ENCODE measurements around the gene ARAP2. TPM values are rescaled to one million over a fixed set of nuclear protein-coding genes. Genes with fewer than 3 reads are reported as not detected.

Gene ARAP2
- total RNA-seq, 1 experiment from 2014 or later, result 5.5 TPM

- in situ Hi-C loops (cut with HindIII; ENCODE audit: low pct_unique_long_range_greater_than_20kb, low sequenced_read_pairs), result no loop called here
- Histone ChIP-seq H3K27ac (ENCODE audit: low read length) (no peak overlapping the region), H3K4me3 (ENCODE audit: low read depth in 2 of 2, low read length in 2 of 2) (no peak overlapping the region), H3K36me3 (ENCODE audit: control insufficient read depth, insufficient read depth, low read length) (no peaks in the 10 kb centered on the region), H3K27me3 (ENCODE audit: control insufficient read depth, insufficient read depth, low read length) (no peaks in the 10 kb centered on the region), H3K4me1 (ENCODE audit: control insufficient read depth, insufficient read depth, low read length) (no peaks in the 10 kb centered on the region), H3K9me3 (ENCODE audit: control insufficient read depth, insufficient read depth, low read depth, low read length) (no peaks in the 10 kb centered on the region)
- ChIA-PET POLR2A (no interaction called here), CTCF (no interaction called here)
- TF ChIP-seq, protein P1, sequence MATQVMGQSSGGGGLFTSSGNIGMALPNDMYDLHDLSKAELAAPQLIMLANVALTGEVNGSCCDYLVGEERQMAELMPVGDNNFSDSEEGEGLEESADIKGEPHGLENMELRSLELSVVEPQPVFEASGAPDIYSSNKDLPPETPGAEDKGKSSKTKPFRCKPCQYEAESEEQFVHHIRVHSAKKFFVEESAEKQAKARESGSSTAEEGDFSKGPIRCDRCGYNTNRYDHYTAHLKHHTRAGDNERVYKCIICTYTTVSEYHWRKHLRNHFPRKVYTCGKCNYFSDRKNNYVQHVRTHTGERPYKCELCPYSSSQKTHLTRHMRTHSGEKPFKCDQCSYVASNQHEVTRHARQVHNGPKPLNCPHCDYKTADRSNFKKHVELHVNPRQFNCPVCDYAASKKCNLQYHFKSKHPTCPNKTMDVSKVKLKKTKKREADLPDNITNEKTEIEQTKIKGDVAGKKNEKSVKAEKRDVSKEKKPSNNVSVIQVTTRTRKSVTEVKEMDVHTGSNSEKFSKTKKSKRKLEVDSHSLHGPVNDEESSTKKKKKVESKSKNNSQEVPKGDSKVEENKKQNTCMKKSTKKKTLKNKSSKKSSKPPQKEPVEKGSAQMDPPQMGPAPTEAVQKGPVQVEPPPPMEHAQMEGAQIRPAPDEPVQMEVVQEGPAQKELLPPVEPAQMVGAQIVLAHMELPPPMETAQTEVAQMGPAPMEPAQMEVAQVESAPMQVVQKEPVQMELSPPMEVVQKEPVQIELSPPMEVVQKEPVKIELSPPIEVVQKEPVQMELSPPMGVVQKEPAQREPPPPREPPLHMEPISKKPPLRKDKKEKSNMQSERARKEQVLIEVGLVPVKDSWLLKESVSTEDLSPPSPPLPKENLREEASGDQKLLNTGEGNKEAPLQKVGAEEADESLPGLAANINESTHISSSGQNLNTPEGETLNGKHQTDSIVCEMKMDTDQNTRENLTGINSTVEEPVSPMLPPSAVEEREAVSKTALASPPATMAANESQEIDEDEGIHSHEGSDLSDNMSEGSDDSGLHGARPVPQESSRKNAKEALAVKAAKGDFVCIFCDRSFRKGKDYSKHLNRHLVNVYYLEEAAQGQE (IDR thresholded peaks at IDR 0.05; ENCODE audit: insufficient read depth in 1 of 2, low read depth in 2 of 2, low read length in 1 of 2), result no peak
- no peak for TF ChIP-seq SIN3A (IDR thresholded peaks at IDR 0.05; ENCODE audit: borderline replicate concordance, insufficient read depth, low read depth, low read length)
- TF ChIP-seq TCF7L2 (IDR thresholded peaks at IDR 0.05; ENCODE audit: low read depth, low read length), result no peak
- no peak for TF ChIP-seq CTCF (IDR thresholded peaks at IDR 0.05)
- no peak for TF ChIP-seq POLR2AphosphoS5 (IDR thresholded peaks at IDR 0.05; ENCODE audit: low read depth, low read length)
- no peak for ATAC-seq
- no peak for DNase-seq (ENCODE audit: low read depth, low spot score)
- BruUV-seq (replicated peaks), result no TSS peak
- intact Hi-C loops (cut with micrococcal nuclease; ENCODE audit: unreplicated experiment), result no loop called here
Observed at GRCh38 chr4:36128689-36129088, 115.6 kb downstream of the ARAP2 start.

- no peak for ATAC-seq
- intact Hi-C loops (cut with micrococcal nuclease; ENCODE audit: unreplicated experiment) (no loop called here), in situ Hi-C loops (cut with HindIII; ENCODE audit: low pct_unique_long_range_greater_than_20kb, low sequenced_read_pairs) (no loop called here)
- Histone ChIP-seq H3K4me3 (ENCODE audit: low read depth in 2 of 2, low read length in 2 of 2) (no peak overlapping the region), H3K27me3 (ENCODE audit: control insufficient read depth, insufficient read depth, low read length) (no peaks in the 10 kb centered on the region), H3K9me3 (ENCODE audit: control insufficient read depth, insufficient read depth, low read depth, low read length) (no peaks in the 10 kb centered on the region), H3K4me1 (ENCODE audit: control insufficient read depth, insufficient read depth, low read length) (no peaks in the 10 kb centered on the region), H3K27ac (ENCODE audit: low read length) (no peak overlapping the region), H3K36me3 (ENCODE audit: control insufficient read depth, insufficient read depth, low read length) (no peaks in the 10 kb centered on the region)
- ChIA-PET POLR2A (no interaction called here), CTCF (no interaction called here)
- BruUV-seq (replicated peaks), result no TSS peak
- TF ChIP-seq CTCF (IDR thresholded peaks at IDR 0.05), result no peak
- TF ChIP-seq TCF7L2 (IDR thresholded peaks at IDR 0.05; ENCODE audit: low read depth, low read length), result no peak
- no peak for TF ChIP-seq POLR2AphosphoS5 (IDR thresholded peaks at IDR 0.05; ENCODE audit: low read depth, low read length)
- TF ChIP-seq, protein P1 (IDR thresholded peaks at IDR 0.05; ENCODE audit: insufficient read depth in 1 of 2, low read depth in 2 of 2, low read length in 1 of 2), result no peak
- no peak for TF ChIP-seq SIN3A (IDR thresholded peaks at IDR 0.05; ENCODE audit: borderline replicate concordance, insufficient read depth, low read depth, low read length)
- DNase-seq (ENCODE audit: low read depth, low spot score), result no peak
Observed at GRCh38 chr4:36123906-36124305, 120.4 kb downstream of the ARAP2 start.

Data from Panc1 (cell line).